Mucosa of rectum (tissue), 2 donors: ENCODE data around the gene HIVEP1.

Source experiments
- H3K27ac ChIP-seq, 2 donors: one replicate each; pipeline ENCODE4 v1.7.0; 2013; ENCODE audit warnings: inconsistent platforms in 2 of 2, low read depth in 2 of 2, low read length in 2 of 2
- H3K27me3 ChIP-seq, 2 donors: one replicate each; pipeline ENCODE4 v1.7.0; 2013; ENCODE audit warnings: low read length in 2 of 2; ENCODE audit not compliant: control insufficient read depth in 2 of 2, insufficient read depth in 2 of 2
- H3K36me3 ChIP-seq, 2 donors: one replicate each; pipeline ENCODE4 v1.7.0; 2013; ENCODE audit warnings: low read length in 2 of 2; ENCODE audit not compliant: control insufficient read depth in 2 of 2, insufficient read depth in 2 of 2
- H3K4me1 ChIP-seq, 2 donors: one replicate each; pipeline ENCODE4 v1.7.0; 2013; ENCODE audit warnings: low read length in 2 of 2, mild to moderate bottlenecking in 1 of 2; ENCODE audit not compliant: control insufficient read depth in 2 of 2, insufficient read depth in 2 of 2
- H3K4me3 ChIP-seq, 2 donors: one replicate each; pipeline ENCODE4 v1.7.0; 2013; ENCODE audit warnings: low read length in 2 of 2
- H3K9ac ChIP-seq, 2 donors: one replicate each; pipeline ENCODE4 v1.7.0; 2013; ENCODE audit warnings: low read length in 2 of 2, low read depth in 1 of 2, mild to moderate bottlenecking in 1 of 2
- H3K9me3 ChIP-seq, 2 donors: one replicate each; pipeline ENCODE4 v1.7.0; 2013; ENCODE audit warnings: low read length in 2 of 2; ENCODE audit not compliant: control insufficient read depth in 2 of 2
- donor health status: healthy.
- donor health status: Normal muscosa, but diverticular disease.

The HIVEP1 gene

GRCh38 chr6:12008366-12009179 lies 3.5 kb upstream of the HIVEP1 start:
- Histone ChIP-seq H3K27ac (peak overlapping the region; percentile 97 to 99), H3K9me3 (no peaks in the 10 kb centered on the region), H3K4me1 (peaks cover 20 to 25% of the 10 kb centered on the region in 2 donors), H3K4me3 (peak overlapping the region; percentile 78 to 93), H3K9ac (peak overlapping the region; percentile 85 to 96), H3K36me3 (no peaks in the 10 kb centered on the region), H3K27me3 (no peaks in the 10 kb centered on the region)

GRCh38 chr6:12009180-12009685 lies 2.9 kb upstream of the HIVEP1 start:
- H3K9ac ChIP-seq, result peak overlapping the region; percentile 85 to 97
- no peaks in the 10 kb centered on the region for H3K36me3 ChIP-seq
- peak overlapping the region; percentile 78 to 79 for H3K4me3 ChIP-seq

GRCh38 chr6:12009876-12010634 lies 2.1 kb upstream of the HIVEP1 start:
- Histone ChIP-seq H3K4me3 (peak overlapping the region; percentile 78 to 79), H3K4me1 (peaks cover 20 to 28% of the 10 kb centered on the region in 2 donors), H3K36me3 (no peaks in the 10 kb centered on the region), H3K27ac (peak overlapping the region; percentile 98 to 99), H3K9me3 (no peaks in the 10 kb centered on the region), H3K9ac (peak overlapping the region; percentile 85 to 97), H3K27me3 (no peaks in the 10 kb centered on the region)

More at GRCh38 chr6:12009180-12009685, 2.9 kb upstream of the HIVEP1 start:
- H3K27ac ChIP-seq, result peak overlapping the region; percentile 98 to 99
- H3K4me1 ChIP-seq, result peaks cover 20 to 28% of the 10 kb centered on the region in 2 donors
- H3K9me3 ChIP-seq, result no peaks in the 10 kb centered on the region
- H3K27me3 ChIP-seq, result no peaks in the 10 kb centered on the region

- no peaks in the 10 kb centered on the region for H3K27me3 ChIP-seq
- H3K4me3 ChIP-seq, result peak overlapping the region; percentile 68 to 79
- peaks cover 20 to 28% of the 10 kb centered on the region in 2 donors for H3K4me1 ChIP-seq
- peak overlapping the region; percentile 85 to 97 for H3K9ac ChIP-seq
- H3K9me3 ChIP-seq, result no peaks in the 10 kb centered on the region
- H3K27ac ChIP-seq, result peak overlapping the region; percentile 98 to 99
- no peaks in the 10 kb centered on the region for H3K36me3 ChIP-seq
Measured at GRCh38 chr6:12010635-12011275, 1.4 kb upstream of the HIVEP1 start.

- H3K27ac ChIP-seq, result peak overlapping the region; percentile 98 to 99
- H3K36me3 ChIP-seq, result no peaks in the 10 kb centered on the region
- peak overlapping the region; percentile 62 to 79 for H3K4me3 ChIP-seq
- peaks cover 20 to 28% of the 10 kb centered on the region in 2 donors for H3K4me1 ChIP-seq
- H3K9me3 ChIP-seq, result no peaks in the 10 kb centered on the region
- H3K9ac ChIP-seq, result peak overlapping the region in 1 of 2 donors; percentile 49
- no peaks in the 10 kb centered on the region for H3K27me3 ChIP-seq
Measured at GRCh38 chr6:12011276-12012037, 655 bp upstream of the HIVEP1 start.

GRCh38 chr6:12012558-12013306 lies 620 bp downstream of the HIVEP1 start:
- peak overlapping the region; percentile 83 to 97 for H3K4me3 ChIP-seq
- H3K9ac ChIP-seq, result peak overlapping the region; percentile 82 to 83
- H3K4me1 ChIP-seq, result peaks cover 16 to 28% of the 10 kb centered on the region in 2 donors
- H3K36me3 ChIP-seq, result peaks cover 2 to 9% of the 10 kb centered on the region in 2 donors
- H3K27me3 ChIP-seq, result no peaks in the 10 kb centered on the region
- H3K9me3 ChIP-seq, result no peaks in the 10 kb centered on the region
- H3K27ac ChIP-seq, result peak overlapping the region; percentile 85 to 90

GRCh38 chr6:12013307-12013719 lies 1.2 kb downstream of the HIVEP1 start:
- peak overlapping the region; percentile 85 to 90 for H3K27ac ChIP-seq
- H3K27me3 ChIP-seq, result no peaks in the 10 kb centered on the region
- peak overlapping the region; percentile 83 to 97 for H3K4me3 ChIP-seq
- peak overlapping the region; percentile 82 to 83 for H3K9ac ChIP-seq
- H3K4me1 ChIP-seq, result peaks cover 14 to 24% of the 10 kb centered on the region in 2 donors
- H3K9me3 ChIP-seq, result no peaks in the 10 kb centered on the region
- peaks cover 4 to 14% of the 10 kb centered on the region in 2 donors for H3K36me3 ChIP-seq

- no peaks in the 10 kb centered on the region for H3K27me3 ChIP-seq
- H3K9ac ChIP-seq, result no peak overlapping the region
- H3K4me3 ChIP-seq, result no peak overlapping the region
- peaks cover 9 to 17% of the 10 kb centered on the region in 2 donors for H3K36me3 ChIP-seq
- H3K9me3 ChIP-seq, result no peaks in the 10 kb centered on the region
- peaks cover 14 to 23% of the 10 kb centered on the region in 2 donors for H3K4me1 ChIP-seq
- H3K27ac ChIP-seq, result peak overlapping the region in 1 of 2 donors; percentile 13
Measured at GRCh38 chr6:12014027-12014872, 2.1 kb downstream of the HIVEP1 start.
